ENCODE data around the gene SF1. TPM values are rescaled to one million over a fixed set of nuclear protein-coding genes. Genes with fewer than 3 reads are reported as not detected.

Gene SF1
- total and polyA plus RNA-seq, 2 of the 4 experiments (the other 2 are of a cell fraction), result 56.8 to 88.0 TPM

DNA sequence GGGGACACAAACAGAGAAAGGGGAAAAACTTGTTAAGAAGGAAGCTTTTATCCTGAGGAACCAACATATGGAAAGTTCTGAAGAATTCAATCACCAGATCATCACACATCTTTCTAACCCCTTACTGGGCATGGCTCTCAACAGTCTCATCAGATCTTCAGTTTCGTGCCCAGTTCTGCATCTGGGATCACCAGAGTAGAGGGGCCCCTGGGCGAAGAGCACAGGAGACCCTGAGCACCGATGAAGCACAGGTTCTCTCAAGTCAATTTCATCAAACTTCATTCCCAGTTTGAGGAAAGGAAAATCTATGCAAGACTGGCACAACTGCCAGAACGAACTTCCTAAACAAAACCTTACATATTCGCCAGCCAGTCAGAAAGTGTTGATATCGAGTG lies 10.0 kb downstream of the SF1 start:
- Histone ChIP-seq H2AK9ac (replicated peaks; ENCODE audit: low read depth, low read length, poor library complexity) (no peak overlapping the region), H3K18ac (ENCODE audit: low read depth, low read length) (no peak overlapping the region), H3K4me3 (ENCODE audit: insufficient read depth, low read depth, low read length) (no peak overlapping the region), H2BK120ac (ENCODE audit: low read depth, low read length) (no peak overlapping the region), H2BK5ac (ENCODE audit: low read depth, low read length, poor library complexity, severe bottlenecking) (no peak overlapping the region), H2AK5ac (ENCODE audit: low read depth, low read length) (no peak overlapping the region), H3K9ac (ENCODE audit: low read depth, low read length) (no peak overlapping the region), H4K20me1 (ENCODE audit: insufficient read depth, low read length) (peaks cover 85% of the 10 kb centered on the region), H3K23ac (ENCODE audit: low read depth, low read length) (no peak overlapping the region), H2BK20ac (ENCODE audit: low read depth, low read length) (no peak overlapping the region), H2BK15ac (ENCODE audit: low read depth, low read length) (no peak overlapping the region), H3K4me1 (ENCODE audit: control insufficient read depth, insufficient read depth, low read length) (peaks cover 10% of the 10 kb centered on the region), H4K91ac (ENCODE audit: insufficient read depth, low read depth, low read length) (no peak overlapping the region), H4K5ac (ENCODE audit: low read depth, low read length) (no peak overlapping the region), H3K4me2 (ENCODE audit: low read depth, low read length) (no peak overlapping the region), H2AFZ (replicated peaks; ENCODE audit: low read length, poor library complexity) (no peak overlapping the region), H3K9me1 (ENCODE audit: insufficient read depth, low read length) (peaks cover 4% of the 10 kb centered on the region; the same call in 1 of the 2 replicates), H3K27ac (ENCODE audit: insufficient read depth, low read length) (no peak overlapping the region), H3K36me3 (ENCODE audit: control insufficient read depth, insufficient read depth, low read length) (peaks cover 91% of the 10 kb centered on the region), H3K27me3 (ENCODE audit: control insufficient read depth, insufficient read depth, low read length) (no peaks in the 10 kb centered on the region), H3K4ac (ENCODE audit: low read depth, low read length) (no peak overlapping the region), H3K56ac (ENCODE audit: extremely low read depth, insufficient read depth, low read length) (no peak overlapping the region), H3K14ac (replicated peaks; ENCODE audit: low read depth, low read length) (no peak overlapping the region), H3K79me1 (ENCODE audit: low read depth in 1 of 2, low read length in 2 of 2) (peaks cover 47 to 87% of the 10 kb centered on the region in 2 experiments), H4K8ac (ENCODE audit: low read depth in 2 of 2, low read length in 2 of 2) (no peak overlapping the region), H3K9me3 (ENCODE audit: control insufficient read depth, insufficient read depth, low read length) (no peaks in the 10 kb centered on the region)
- no TSS peak for BruUV-seq (replicated peaks)
- DNase-seq (no peak), ATAC-seq (ENCODE audit: low read depth) (no peak)
- TF ChIP-seq POLR2A (IDR thresholded peaks at IDR 0.05; ENCODE audit: low read depth, low read length) (no peak), CEBPB (IDR thresholded peaks at IDR 0.05; ENCODE audit: low read depth, low read length) (no peak), MAZ (IDR thresholded peaks at IDR 0.05; ENCODE audit: borderline replicate concordance, low read depth, low read length) (no peak), RAD21 (IDR thresholded peaks at IDR 0.05; ENCODE audit: low read length) (no peak), RFX5 (IDR thresholded peaks at IDR 0.05; ENCODE audit: low read depth, low read length) (no peak), BHLHE40 (IDR thresholded peaks at IDR 0.05; ENCODE audit: low read depth, low read length) (no peak)
- 100% methylated on average over 2 of the region's 6 CpGs; no CpG with 5 or more reads in 1 of the 2 experiments for WGBS, 2 experiments (ENCODE audit: extremely low coverage in 2 of 2, insufficient read length in 1 of 2)
- ChIA-PET CTCF (no interaction called here), POLR2A (ENCODE audit: unreplicated experiment) (no interaction called here)
- dilution Hi-C loops (cut with HindIII; ENCODE audit: low sequenced_read_pairs, unreplicated experiment) (no loop called here), in situ Hi-C loops (cut with MboI; ENCODE audit: low sequenced_read_pairs) (no loop called here), intact Hi-C loops (cut with micrococcal nuclease) (loop anchor here (1.0 kb wide), 1 partner anchor 9 kb away; no protein-coding TSS in a partner anchor)
